Gastroesophageal sphincter (tissue), 4 donors: ENCODE measurements around the gene ADGRD1. TPM values are rescaled to one million over a fixed set of nuclear protein-coding genes. Genes with fewer than 3 reads are reported as not detected.
A peak's percentile ranks its signal among the peaks of the same experiment; 100 is the strongest.

Experiments
- ATAC-seq: fragments of 150-250 bp; one replicate; pipeline ENCODE4 v1.9.1; 2016; ENCODE audit warnings: mild to moderate bottlenecking, moderate library complexity
- H3K27ac ChIP-seq, 4 donors: fragments of 200-600 bp; sonication (generic) in 3 of 4; 1 replicate in 3 of 4; 2 replicates in 1 of 4; pipeline ENCODE4 v1.5.1; 2016 to 2019
- H3K27me3 ChIP-seq: fragments of 200-600 bp; sonication (generic); one replicate; pipeline ENCODE4 v1.5.1; 2019
- H3K36me3 ChIP-seq, 2 donors: fragments of 200-600 bp; sonication (generic); one replicate each; pipeline ENCODE4 v1.5.1; 2019; ENCODE audit warnings: control low read depth in 1 of 2
- H3K4me1 ChIP-seq, 3 donors: fragments of 200-600 bp; sonication (generic); 1 replicate in 2 of 3; 2 replicates in 1 of 3; pipeline ENCODE4 v1.5.1; 2016 to 2019; ENCODE audit warnings: control low read depth in 2 of 3
- H3K4me3 ChIP-seq, 2 donors: fragments of 200-600 bp; sonication (generic); one replicate each; pipeline ENCODE4 v1.5.1; 2019; ENCODE audit warnings: mild to moderate bottlenecking in 1 of 2, moderate library complexity in 1 of 2
- H3K9me3 ChIP-seq, 3 donors: fragments of 200-600 bp; sonication (generic); one replicate each; pipeline ENCODE4 v1.5.1; 2017 to 2019; ENCODE audit warnings: control low read depth in 2 of 3
- CTCF ChIP-seq, 4 experiments: fragments of 200-600 bp in 2 of 4; fragments of 450-650 bp in 2 of 4; sonication (generic) in 1 of 4; IDR thresholded peaks; one replicate each; pipeline ENCODE4 v1.5.1; 2017 to 2019; ENCODE audit warnings: antibody characterized with exemption in 4 of 4, mild to moderate bottlenecking in 2 of 4, moderate library complexity in 2 of 4
- EP300 ChIP-seq: sonication (generic); formaldehyde crosslinking; IDR thresholded peaks from one replicate; pipeline ENCODE4 v1.6.1; 2017; ENCODE audit warnings: antibody characterized with exemption, mild to moderate bottlenecking
- POLR2A ChIP-seq, 2 donors: fragments of 450-650 bp; IDR thresholded peaks; one replicate each; pipeline ENCODE4 v1.6.1; 2017; ENCODE audit warnings: antibody characterized with exemption in 2 of 2, mild to moderate bottlenecking in 2 of 2, moderate library complexity in 1 of 2
- POLR2AphosphoS5 ChIP-seq: sonication (generic); formaldehyde crosslinking; IDR thresholded peaks from one replicate; pipeline ENCODE4 v1.6.1; 2017; ENCODE audit warnings: antibody characterized with exemption
- WGBS, 2 donors: methylation state at CpG; one replicate each; pipeline ENCODE4 v1.1.5; 2018; ENCODE audit warnings: low coverage in 1 of 2; 5-methylcytosine and 5-hydroxymethylcytosine counted together
- total RNA-seq, 4 donors: library from RNA; depleted of rRNA; stranded (reverse); fragments of >200 nt; gene quantifications; one replicate each; pipeline ENCODE4 v1.1.0, GENCODE V29; 2016

Gene ADGRD1
- total RNA-seq, 4 donors from 2014 or later, result 19.1 to 43.4 (median 31.3) TPM

DNA sequence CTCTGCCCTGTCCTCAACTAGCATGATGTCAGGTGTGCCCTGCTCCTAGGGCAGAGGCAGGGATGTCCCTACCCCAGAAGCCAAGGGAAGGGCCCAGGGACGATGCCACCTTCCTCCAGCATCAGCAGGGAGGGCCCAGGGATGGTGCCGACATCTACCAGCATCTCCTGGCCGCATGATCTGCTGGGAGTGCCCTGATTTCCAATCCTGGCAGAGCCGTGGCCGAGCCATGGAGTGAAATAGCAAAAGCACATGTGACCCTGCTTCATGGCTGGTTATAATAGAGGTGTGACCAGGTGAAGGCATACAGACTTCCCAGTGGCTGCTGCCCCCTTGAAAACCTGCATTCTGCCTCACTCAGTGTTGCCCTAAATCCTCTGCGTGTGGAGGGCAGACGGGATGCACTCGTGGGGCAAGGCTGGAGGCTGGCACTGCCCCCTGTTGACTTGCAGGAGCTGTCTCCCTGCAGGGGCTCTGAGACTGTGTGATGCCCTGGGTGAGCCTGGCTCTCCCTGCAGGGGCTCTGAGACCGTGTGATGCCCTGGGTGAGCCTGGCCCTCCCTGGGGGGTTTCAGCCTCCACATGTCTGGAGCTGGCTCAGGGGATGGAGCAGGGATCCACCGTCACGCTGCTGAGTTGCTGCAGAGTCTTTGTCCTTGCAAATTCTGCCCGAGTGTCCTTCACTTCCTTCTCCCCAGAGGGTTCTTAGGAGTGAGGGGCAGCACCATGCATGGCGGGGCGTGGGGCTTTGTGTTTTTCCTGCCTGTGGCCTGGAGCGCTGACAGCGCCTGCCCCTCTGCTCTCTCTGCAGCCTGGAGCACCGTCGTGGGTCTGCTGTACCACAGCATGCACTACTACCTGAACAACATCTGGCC, 51.7 kb downstream of the ADGRD1 start:
- WGBS, 2 donors, result 70 to 100% methylated on average over 1 to 2 of the region's 18 CpGs
- ATAC-seq, result no peak
- Histone ChIP-seq H3K36me3 (peaks cover 0 to 42% of the 10 kb centered on the region in 2 donors), H3K4me1 (peaks cover 0 to 38% (median 9%) of the 10 kb centered on the region in 3 donors), H3K9me3 (no peaks in the 10 kb centered on the region), H3K4me3 (no peak overlapping the region), H3K27ac (no peak overlapping the region), H3K27me3 (no peaks in the 10 kb centered on the region)
- TF ChIP-seq POLR2AphosphoS5 (no peak), CTCF (IDR thresholded peaks at IDR 0.05) (no peak), EP300 (no peak), POLR2A (IDR thresholded peaks at IDR 0.05) (no peak)

- Histone ChIP-seq H3K4me3 (no peak overlapping the region), H3K4me1 (peaks cover 0 to 38% (median 9%) of the 10 kb centered on the region in 3 donors), H3K36me3 (peaks cover 0 to 45% of the 10 kb centered on the region in 2 donors), H3K9me3 (no peaks in the 10 kb centered on the region), H3K27ac (peak overlapping the region in 2 of 4 donors; percentile 59 to 69), H3K27me3 (no peaks in the 10 kb centered on the region)
- no CpG with 5 or more reads among the region's 21 CpGs for whole genome bisulfite sequencing, 2 donors
- no peak for ATAC-seq
- TF ChIP-seq EP300 (no peak), POLR2AphosphoS5 (no peak), CTCF (IDR thresholded peaks at IDR 0.05) (no peak), POLR2A (IDR thresholded peaks at IDR 0.05) (no peak)
Observed at GRCh38 chr12:131006036-131006735, 52.5 kb downstream of the ADGRD1 start.

- Histone ChIP-seq H3K4me1 (peaks cover 0 to 29% (median 9%) of the 10 kb centered on the region in 3 donors), H3K36me3 (peaks cover 0 to 50% of the 10 kb centered on the region in 2 donors), H3K9me3 (no peaks in the 10 kb centered on the region), H3K27ac (peak overlapping the region in 3 of 4 donors; percentile 54 to 69 (median 59)), H3K4me3 (no peak overlapping the region), H3K27me3 (no peaks in the 10 kb centered on the region)
- peak; percentile 32 for ATAC-seq
- WGBS, 2 donors, result 9 to 48% methylated on average over 4 to 8 of the region's 20 CpGs
- TF ChIP-seq CTCF (IDR thresholded peaks at IDR 0.05) (peak in 1 of 4 experiments; percentile 24), POLR2AphosphoS5 (peak; percentile 17), POLR2A (IDR thresholded peaks at IDR 0.05) (no peak), EP300 (no peak)
Observed at GRCh38 chr12:131007031-131007739, 53.5 kb downstream of the ADGRD1 start.

GRCh38 chr12:131007740-131008117, 54.0 kb downstream of the ADGRD1 start:
- 27 to 100% methylated on average over 1 to 2 of the region's 3 CpGs for WGBS, 2 donors
- H3K36me3 ChIP-seq, result peaks cover 0 to 50% of the 10 kb centered on the region in 2 donors
- H3K4me3 ChIP-seq, result no peak overlapping the region
- no peaks in the 10 kb centered on the region for H3K9me3 ChIP-seq
- no peaks in the 10 kb centered on the region for H3K27me3 ChIP-seq
- no peak for ATAC-seq
- no peak for TF ChIP-seq POLR2A (IDR thresholded peaks at IDR 0.05)
- peak overlapping the region in 3 of 4 donors; percentile 54 to 69 (median 59) for H3K27ac ChIP-seq
- peaks cover 0 to 24% (median 9%) of the 10 kb centered on the region in 3 donors for H3K4me1 ChIP-seq
